H9 (cell line): ENCODE results near the gene GALR1. TPM values are rescaled to one million over a fixed set of nuclear protein-coding genes. Genes with fewer than 3 reads are reported as not detected.
A peak's percentile ranks its signal among the peaks of the same experiment; 100 is the strongest.

Experiments
- DNase-seq: peaks from one replicate; pipeline ENCODE4 v3.0.0-alpha.2; 2017
- H2AFZ ChIP-seq: one replicate; pipeline ENCODE4 v1.6.1; 2013; ENCODE audit warnings: mild to moderate bottlenecking, low read length, control low read depth, moderate library complexity
- H2AK5ac ChIP-seq: 2 replicates; pipeline ENCODE4 v1.6.1; 2013; ENCODE audit warnings: low read length, control low read depth, mixed read lengths; ENCODE audit not compliant: insufficient read length
- H2BK120ac ChIP-seq: one replicate; pipeline ENCODE4 v1.6.1; 2013; ENCODE audit warnings: low read depth, mild to moderate bottlenecking, low read length, control low read depth, inconsistent platforms; ENCODE audit not compliant: poor library complexity, severe bottlenecking
- H2BK12ac ChIP-seq: 2 replicates; pipeline ENCODE4 v1.6.1; 2013; ENCODE audit warnings: low read length, control low read depth, mixed read lengths, low read depth; ENCODE audit not compliant: insufficient read length
- H2BK15ac ChIP-seq: 2 replicates; pipeline ENCODE4 v1.6.1; 2013; ENCODE audit warnings: low read depth, low read length, control low read depth
- H2BK20ac ChIP-seq: one replicate; pipeline ENCODE4 v1.6.1; 2013; ENCODE audit warnings: low read depth, mild to moderate bottlenecking, low read length, control low read depth, inconsistent platforms; ENCODE audit not compliant: poor library complexity, severe bottlenecking
- H2BK5ac ChIP-seq: 2 replicates; pipeline ENCODE4 v1.6.1; 2013; ENCODE audit warnings: low read length, control low read depth, mixed read lengths; ENCODE audit not compliant: insufficient read length
- H3K14ac ChIP-seq: 2 replicates; pipeline ENCODE4 v1.6.1; 2013; ENCODE audit warnings: low read length, control low read depth; ENCODE audit not compliant: insufficient read depth
- H3K18ac ChIP-seq: 2 replicates; pipeline ENCODE4 v1.6.1; 2013; ENCODE audit warnings: low read depth, mild to moderate bottlenecking, mixed read lengths, low read length, control low read depth; ENCODE audit not compliant: insufficient read length
- H3K23ac ChIP-seq: 2 replicates; pipeline ENCODE4 v1.6.1; 2013; ENCODE audit warnings: low read length, control low read depth, mixed read lengths, low read depth; ENCODE audit not compliant: insufficient read length
- H3K23me2 ChIP-seq: 2 replicates; pipeline ENCODE4 v1.6.1; 2013; ENCODE audit warnings: low read depth, mild to moderate bottlenecking, mixed read lengths, low read length, control low read depth; ENCODE audit not compliant: insufficient read length, poor library complexity, severe bottlenecking
- H3K27ac ChIP-seq: 2 replicates; pipeline ENCODE4 v1.5.1; 2013; ENCODE audit warnings: low read length, control low read depth, mixed read lengths, low read depth; ENCODE audit not compliant: insufficient read length
- H3K27me3 ChIP-seq: 2 replicates; pipeline ENCODE4 v1.6.1; 2013; ENCODE audit warnings: low read length, control low read depth, inconsistent platforms; ENCODE audit not compliant: insufficient read depth
- H3K4ac ChIP-seq: 2 replicates; pipeline ENCODE4 v1.6.1; 2013; ENCODE audit warnings: low read depth, mild to moderate bottlenecking, control low read depth, inconsistent platforms, low read length, moderate library complexity
- H3K4me1 ChIP-seq: 2 replicates; pipeline ENCODE4 v1.6.1; 2013; ENCODE audit warnings: low read length, control low read depth, inconsistent platforms; ENCODE audit not compliant: insufficient read depth
- H3K4me2 ChIP-seq: 2 replicates; pipeline ENCODE4 v1.6.1; 2013; ENCODE audit warnings: low read length, control low read depth, mixed read lengths; ENCODE audit not compliant: insufficient read length, insufficient read depth
- H3K56ac ChIP-seq: 2 replicates; pipeline ENCODE4 v1.6.1; 2013; ENCODE audit warnings: low read depth, mild to moderate bottlenecking, mixed read lengths, low read length, control low read depth; ENCODE audit not compliant: insufficient read length
- H3K79me1 ChIP-seq: 2 replicates; pipeline ENCODE4 v1.6.1; 2013; ENCODE audit warnings: low read depth, mild to moderate bottlenecking, moderate library complexity, low read length, control low read depth, inconsistent platforms; ENCODE audit not compliant: insufficient read depth, poor library complexity, severe bottlenecking
- H3K79me2 ChIP-seq: 2 replicates; pipeline ENCODE4 v1.6.1; 2013; ENCODE audit warnings: low read length, control low read depth, inconsistent platforms; ENCODE audit not compliant: insufficient read depth
- H3K9ac ChIP-seq: 2 replicates; pipeline ENCODE4 v1.6.1; 2013; ENCODE audit warnings: low read length, control low read depth, mixed read lengths; ENCODE audit not compliant: insufficient read length; ENCODE audit errors: extremely low read depth
- H3K9me3 ChIP-seq: one replicate; pipeline ENCODE4 v1.6.1; 2013; ENCODE audit warnings: low read depth, low read length, inconsistent platforms; ENCODE audit not compliant: control insufficient read depth
- H3T11ph ChIP-seq: one replicate; pipeline ENCODE4 v1.6.1; 2013; ENCODE audit warnings: mild to moderate bottlenecking, low read length, control low read depth, inconsistent platforms
- H4K20me1 ChIP-seq: one replicate; pipeline ENCODE4 v1.6.1; 2013; ENCODE audit not compliant: control insufficient read depth, insufficient read length, insufficient read depth
- H4K5ac ChIP-seq: 2 replicates; pipeline ENCODE4 v1.6.1; 2013; ENCODE audit warnings: low read depth, mild to moderate bottlenecking, mixed read lengths, low read length, control low read depth; ENCODE audit not compliant: insufficient read length
- H4K8ac ChIP-seq: replicated peaks from 2 replicates; pipeline ENCODE4 v1.6.1; 2013; ENCODE audit warnings: low read length, control low read depth, mixed read lengths, low read depth; ENCODE audit not compliant: insufficient read length
- H4K91ac ChIP-seq: 2 replicates; pipeline ENCODE4 v1.6.1; 2013; ENCODE audit warnings: low read depth, mild to moderate bottlenecking, moderate library complexity, mixed read lengths, low read length, control low read depth; ENCODE audit not compliant: insufficient read length
- H3K27ac Mint-ChIP-seq, 3 experiments: 2 replicates in 2 of 3; 3 replicates in 1 of 3; pipeline ENCODE4 v1.8.0; 2020 to 2021; ENCODE audit warnings: mixed read lengths in 3 of 3, mild to moderate bottlenecking in 1 of 3, moderate library complexity in 1 of 3
- H3K27me3 Mint-ChIP-seq: 2 replicates; pipeline ENCODE4 v1.8.0; 2021; ENCODE audit warnings: low read depth, mild to moderate bottlenecking, moderate library complexity, mixed read lengths
- H3K36me3 Mint-ChIP-seq, 3 experiments: 2 replicates in 2 of 3; 3 replicates in 1 of 3; pipeline ENCODE4 v1.8.0; 2020 to 2021; ENCODE audit warnings: low read depth in 3 of 3, mixed read lengths in 3 of 3; ENCODE audit not compliant: insufficient read depth in 1 of 3
- H3K4me1 Mint-ChIP-seq, 2 experiments: 2 replicates each; pipeline ENCODE4 v1.8.0; 2020; ENCODE audit warnings: mixed read lengths in 2 of 2
- H3K4me3 Mint-ChIP-seq, 2 experiments: 2 replicates in 1 of 2; 3 replicates in 1 of 2; pipeline ENCODE4 v1.8.0; 2020 to 2021; ENCODE audit warnings: mild to moderate bottlenecking in 2 of 2, mixed read lengths in 2 of 2, moderate library complexity in 1 of 2
- H3K9me3 Mint-ChIP-seq, 2 experiments: 2 replicates in 1 of 2; 3 replicates in 1 of 2; pipeline ENCODE4 v1.8.0; 2020; ENCODE audit warnings: mild to moderate bottlenecking in 2 of 2, mixed read lengths in 2 of 2, moderate library complexity in 1 of 2
- WGBS: extraction: QIAGEN DNeasy Blood & Tissue Kit; methylation state at CpG from one replicate; pipeline ENCODE4 v1.1.7; 2013; ENCODE audit warnings: missing lambda C conversion rate, low lambda C conversion rate, mixed read lengths; ENCODE audit not compliant: insufficient read length; ENCODE audit errors: extremely low coverage; 5-methylcytosine and 5-hydroxymethylcytosine counted together
- total RNA-seq: library from RNA; stranded (reverse); gene quantifications from 2 replicates; pipeline ENCODE4 v1.2.1, GENCODE V29; 2021
- TF ChIP-seq, protein P1 (sequence below): fragments of 200-600 bp; sonication (generic); conservative IDR thresholded peaks from 3 replicates; pipeline ENCODE4 v1.8.0; 2021; ENCODE audit warnings: antibody characterized with exemption, mild to moderate bottlenecking

GALR1 gene
- total RNA-seq, 1 experiment from 2014 or later = 0.07 TPM

GRCh38 chr18:77250926-77251729 lies 1.5 kb downstream of the GALR1 start:
- Histone ChIP-seq H3T11ph (no peak overlapping the region), H4K20me1 (no peaks in the 10 kb centered on the region), H3K23ac (no peak overlapping the region), H3K4me2 (peak overlapping the region; percentile 56), H2AK5ac (no peak overlapping the region), H2BK12ac (no peak overlapping the region), H3K4me1 (peaks cover 17% of the 10 kb centered on the region), H3K18ac (no peak overlapping the region), H4K91ac (no peak overlapping the region), H3K79me2 (no peaks in the 10 kb centered on the region), H3K14ac (no peak overlapping the region), H2BK120ac (no peak overlapping the region), H4K5ac (no peak overlapping the region), H2BK5ac (no peak overlapping the region), H3K9me3 (no peaks in the 10 kb centered on the region), H3K23me2 (peaks cover 30% of the 10 kb centered on the region), H2BK15ac (no peak overlapping the region), H3K4ac (no peak overlapping the region), H3K27me3 (peaks cover 30% of the 10 kb centered on the region; the same call in 1 of the 2 replicates), H2AFZ (no peak overlapping the region), H3K27ac (no peak overlapping the region), H4K8ac (no peak overlapping the region), H3K79me1 (no peaks in the 10 kb centered on the region), H3K9ac (no peak overlapping the region), H3K56ac (no peak overlapping the region), H2BK20ac (no peak overlapping the region)
- Mint-ChIP-seq H3K4me1 (peaks cover 29 to 34% of the 10 kb centered on the region in 2 experiments), H3K27me3 (peaks cover 80% of the 10 kb centered on the region), H3K9me3 (peaks cover 19 to 25% of the 10 kb centered on the region in 2 experiments), H3K27ac (no peak overlapping the region), H3K4me3 (peak overlapping the region; percentile 61 to 90), H3K36me3 (peaks cover 5 to 14% (median 6%) of the 10 kb centered on the region in 3 experiments)
- no CpG with 5 or more reads among the region's 67 CpGs for WGBS
- TF ChIP-seq, protein P1, sequence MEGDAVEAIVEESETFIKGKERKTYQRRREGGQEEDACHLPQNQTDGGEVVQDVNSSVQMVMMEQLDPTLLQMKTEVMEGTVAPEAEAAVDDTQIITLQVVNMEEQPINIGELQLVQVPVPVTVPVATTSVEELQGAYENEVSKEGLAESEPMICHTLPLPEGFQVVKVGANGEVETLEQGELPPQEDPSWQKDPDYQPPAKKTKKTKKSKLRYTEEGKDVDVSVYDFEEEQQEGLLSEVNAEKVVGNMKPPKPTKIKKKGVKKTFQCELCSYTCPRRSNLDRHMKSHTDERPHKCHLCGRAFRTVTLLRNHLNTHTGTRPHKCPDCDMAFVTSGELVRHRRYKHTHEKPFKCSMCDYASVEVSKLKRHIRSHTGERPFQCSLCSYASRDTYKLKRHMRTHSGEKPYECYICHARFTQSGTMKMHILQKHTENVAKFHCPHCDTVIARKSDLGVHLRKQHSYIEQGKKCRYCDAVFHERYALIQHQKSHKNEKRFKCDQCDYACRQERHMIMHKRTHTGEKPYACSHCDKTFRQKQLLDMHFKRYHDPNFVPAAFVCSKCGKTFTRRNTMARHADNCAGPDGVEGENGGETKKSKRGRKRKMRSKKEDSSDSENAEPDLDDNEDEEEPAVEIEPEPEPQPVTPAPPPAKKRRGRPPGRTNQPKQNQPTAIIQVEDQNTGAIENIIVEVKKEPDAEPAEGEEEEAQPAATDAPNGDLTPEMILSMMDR = no peak
- peak; percentile 64 for DNase-seq
